ENCODE data around the gene RAB11FIP3. TPM values are rescaled to one million over a fixed set of nuclear protein-coding genes. Genes with fewer than 3 reads are reported as not detected.
"Not testable (repeated sequence)": the region's sequence is repeated elsewhere in the genome, so short reads cannot be mapped to it uniquely, and the experiment has no call there.

RAB11FIP3 gene
- total and polyA plus RNA-seq, 4 donors = 22.0 to 68.8 (median 61.9) TPM

- 86 to 90% methylated on average over 22 of the region's 22 CpGs for WGBS, 2 donors
- no peaks in the 10 kb centered on the region for H3K9me3 ChIP-seq (ENCODE audit: control insufficient read depth, low read length)
- no peak overlapping the region for H3K27ac ChIP-seq (ENCODE audit: low read depth in 1 of 2, low read length in 2 of 2)
- intact Hi-C loops (cut with DNase I) = no loop called here
- no peaks in the 10 kb centered on the region for H3K4me1 ChIP-seq (ENCODE audit: control insufficient read depth in 1 of 2, insufficient read depth in 2 of 2, low read length in 2 of 2)
- DNase-seq (no peak), ATAC-seq (ENCODE audit: low FRiP score) (peak; percentile 36)
- no peaks in the 10 kb centered on the region for H3K36me3 ChIP-seq (ENCODE audit: control insufficient read depth in 1 of 2, insufficient read depth in 2 of 2, low read length in 1 of 2)
- no peak overlapping the region for H3K4me3 ChIP-seq (ENCODE audit: low read length in 2 of 2)
- no peaks in the 10 kb centered on the region for H3K27me3 ChIP-seq (ENCODE audit: control insufficient read depth in 1 of 2, insufficient read depth in 2 of 2, low read length in 1 of 2)
Measured at GRCh38 chr16:502179-502943, 76.9 kb downstream of the RAB11FIP3 start.

- Histone ChIP-seq H3K36me3 (ENCODE audit: control insufficient read depth in 1 of 2, insufficient read depth in 2 of 2, low read length in 1 of 2) (no peaks in the 10 kb centered on the region), H3K4me3 (ENCODE audit: low read length in 2 of 2) (no peak overlapping the region), H3K27me3 (ENCODE audit: control insufficient read depth in 1 of 2, insufficient read depth in 2 of 2, low read length in 1 of 2) (no peaks in the 10 kb centered on the region), H3K9me3 (ENCODE audit: control insufficient read depth, low read length) (no peaks in the 10 kb centered on the region), H3K27ac (ENCODE audit: low read depth in 1 of 2, low read length in 2 of 2) (no peak overlapping the region), H3K4me1 (ENCODE audit: control insufficient read depth in 1 of 2, insufficient read depth in 2 of 2, low read length in 2 of 2) (no peaks in the 10 kb centered on the region)
- ATAC-seq (ENCODE audit: low FRiP score) (peak; percentile 36), DNase-seq (peak in 1 of 2 donors; percentile 36)
- WGBS, 2 donors = 93 to 96% methylated on average over 23 of the region's 23 CpGs
- intact Hi-C loops (cut with DNase I) = no loop called here
Measured at GRCh38 chr16:503150-504071, 78.0 kb downstream of the RAB11FIP3 start.

- H3K27me3 ChIP-seq (ENCODE audit: control insufficient read depth in 1 of 2, insufficient read depth in 2 of 2, low read length in 1 of 2) = no peaks in the 10 kb centered on the region
- no peak overlapping the region for H3K27ac ChIP-seq (ENCODE audit: low read depth in 1 of 2, low read length in 2 of 2)
- no peaks in the 10 kb centered on the region for H3K4me1 ChIP-seq (ENCODE audit: control insufficient read depth in 1 of 2, insufficient read depth in 2 of 2, low read length in 2 of 2)
- no peak overlapping the region for H3K4me3 ChIP-seq (ENCODE audit: low read length in 2 of 2)
- DNase-seq (peak in 1 of 2 donors; percentile 36), ATAC-seq (ENCODE audit: low FRiP score) (no peak)
- intact Hi-C loops (cut with DNase I) = no loop called here
- no peaks in the 10 kb centered on the region for H3K36me3 ChIP-seq (ENCODE audit: control insufficient read depth in 1 of 2, insufficient read depth in 2 of 2, low read length in 1 of 2)
- 91 to 92% methylated on average over 33 of the region's 33 CpGs for WGBS, 2 donors
- H3K9me3 ChIP-seq (ENCODE audit: control insufficient read depth, low read length) = no peaks in the 10 kb centered on the region
Measured at GRCh38 chr16:505479-506245, 80.2 kb downstream of the RAB11FIP3 start.

- H3K36me3 ChIP-seq (ENCODE audit: control insufficient read depth in 1 of 2, insufficient read depth in 2 of 2, low read length in 1 of 2) = no peaks in the 10 kb centered on the region
- WGBS, 2 donors = 94 to 95% methylated on average over 7 of the region's 7 CpGs
- no peak overlapping the region for H3K4me3 ChIP-seq (ENCODE audit: low read length in 2 of 2)
- H3K9me3 ChIP-seq (ENCODE audit: control insufficient read depth, low read length) = no peaks in the 10 kb centered on the region
- peak in 1 of 2 donors; percentile 27 for DNase-seq
- H3K4me1 ChIP-seq (ENCODE audit: control insufficient read depth in 1 of 2, insufficient read depth in 2 of 2, low read length in 2 of 2) = no peaks in the 10 kb centered on the region
- intact Hi-C loops (cut with DNase I) = no loop called here
- ATAC-seq (ENCODE audit: low FRiP score) = no peak
- H3K27ac ChIP-seq (ENCODE audit: low read depth in 1 of 2, low read length in 2 of 2) = no peak overlapping the region
- no peaks in the 10 kb centered on the region for H3K27me3 ChIP-seq (ENCODE audit: control insufficient read depth in 1 of 2, insufficient read depth in 2 of 2, low read length in 1 of 2)
Measured at GRCh38 chr16:506246-506546, 80.7 kb downstream of the RAB11FIP3 start.

- ATAC-seq (ENCODE audit: low FRiP score); H3K4me3 ChIP-seq (ENCODE audit: low read length in 2 of 2); H3K4me1 ChIP-seq (ENCODE audit: control insufficient read depth in 1 of 2, insufficient read depth in 2 of 2, low read length in 2 of 2); H3K27ac ChIP-seq (ENCODE audit: low read depth in 1 of 2, low read length in 2 of 2); H3K27me3 ChIP-seq (ENCODE audit: control insufficient read depth in 1 of 2, insufficient read depth in 2 of 2, low read length in 1 of 2); H3K36me3 ChIP-seq (ENCODE audit: control insufficient read depth in 1 of 2, insufficient read depth in 2 of 2, low read length in 1 of 2); intact Hi-C loops (cut with DNase I); H3K9me3 ChIP-seq (ENCODE audit: control insufficient read depth, low read length): not testable (repeated sequence)
- WGBS, 2 donors = 76 to 80% methylated on average over 14 of the region's 14 CpGs
- DNase-seq = peak in 1 of 2 donors; percentile 37
Measured at GRCh38 chr16:507527-507926, 82.1 kb downstream of the RAB11FIP3 start.

GRCh38 chr16:507996-508395, 82.5 kb downstream of the RAB11FIP3 start:
- H3K4me1 ChIP-seq (ENCODE audit: control insufficient read depth in 1 of 2, insufficient read depth in 2 of 2, low read length in 2 of 2) = no peaks in the 10 kb centered on the region
- ATAC-seq (ENCODE audit: low FRiP score) (no peak), DNase-seq (no peak)
- H3K36me3 ChIP-seq (ENCODE audit: control insufficient read depth in 1 of 2, insufficient read depth in 2 of 2, low read length in 1 of 2) = no peaks in the 10 kb centered on the region
- no peaks in the 10 kb centered on the region for H3K9me3 ChIP-seq (ENCODE audit: control insufficient read depth, low read length)
- 85% methylated on average over 6 of the region's 6 CpGs for WGBS, 2 donors
- H3K27ac ChIP-seq (ENCODE audit: low read depth in 1 of 2, low read length in 2 of 2) = no peak overlapping the region
- H3K4me3 ChIP-seq (ENCODE audit: low read length in 2 of 2) = no peak overlapping the region
- H3K27me3 ChIP-seq (ENCODE audit: control insufficient read depth in 1 of 2, insufficient read depth in 2 of 2, low read length in 1 of 2) = no peaks in the 10 kb centered on the region
- intact Hi-C loops (cut with DNase I) = no loop called here

- DNase-seq (peak in 1 of 2 donors; percentile 58), ATAC-seq (ENCODE audit: low FRiP score) (no peak)
- no peak overlapping the region for H3K27ac ChIP-seq (ENCODE audit: low read depth in 1 of 2, low read length in 2 of 2)
- 80 to 85% methylated on average over 18 of the region's 18 CpGs for WGBS, 2 donors
- intact Hi-C loops (cut with DNase I) = no loop called here
- no peaks in the 10 kb centered on the region for H3K9me3 ChIP-seq (ENCODE audit: control insufficient read depth, low read length)
- H3K4me3 ChIP-seq (ENCODE audit: low read length in 2 of 2) = no peak overlapping the region
- H3K27me3 ChIP-seq (ENCODE audit: control insufficient read depth in 1 of 2, insufficient read depth in 2 of 2, low read length in 1 of 2) = no peaks in the 10 kb centered on the region
- H3K4me1 ChIP-seq (ENCODE audit: control insufficient read depth in 1 of 2, insufficient read depth in 2 of 2, low read length in 2 of 2) = no peaks in the 10 kb centered on the region
- no peaks in the 10 kb centered on the region for H3K36me3 ChIP-seq (ENCODE audit: control insufficient read depth in 1 of 2, insufficient read depth in 2 of 2, low read length in 1 of 2)
Measured at GRCh38 chr16:508884-509736, 83.7 kb downstream of the RAB11FIP3 start.

Data from aorta (tissue), 5 donors.